ENCODE measurements around the gene SLC22A23. TPM values are rescaled to one million over a fixed set of nuclear protein-coding genes. Genes with fewer than 3 reads are reported as not detected.

The SLC22A23 gene
- total RNA-seq, 2 experiments from 2014 or later = 13.4 to 13.6 TPM

DNA sequence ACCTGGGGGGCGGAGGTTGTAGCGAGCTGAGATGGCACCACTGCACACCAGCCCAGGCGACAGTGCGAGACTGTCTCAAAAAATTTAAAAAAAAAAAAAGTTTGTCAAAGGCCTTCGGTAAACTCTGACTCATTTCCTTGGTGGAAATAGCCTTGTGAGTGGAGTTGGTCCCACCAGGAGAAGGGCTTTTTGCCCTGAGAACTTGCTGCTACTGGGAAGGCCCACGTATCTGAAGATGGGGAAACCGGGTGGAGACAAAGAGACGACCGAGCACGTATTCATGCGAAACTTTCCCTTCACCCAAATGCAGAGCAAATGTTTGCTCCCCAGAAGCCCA, 51.7 kb downstream of the SLC22A23 start:
- H3K27ac Mint-ChIP-seq = no peak overlapping the region
- TF ChIP-seq CTCF (IDR thresholded peaks at IDR 0.05) = no peak
- ATAC-seq (ENCODE audit: poor library complexity) (no peak), DNase-seq (no peak)
- no peaks in the 10 kb centered on the region for H3K4me1 ChIP-seq (ENCODE audit: insufficient read depth, low read length)
- no peak overlapping the region for H3K27ac ChIP-seq (ENCODE audit: low read depth in 1 of 2, low read length in 2 of 2)
- H3K36me3 ChIP-seq (ENCODE audit: insufficient read depth, low read length) = no peaks in the 10 kb centered on the region
- H3K27me3 Mint-ChIP-seq = no peaks in the 10 kb centered on the region
- H3K4me1 Mint-ChIP-seq (ENCODE audit: low read depth) = no peaks in the 10 kb centered on the region
- intact Hi-C loops (cut with DNase I, micrococcal nuclease) = no loop called here
- ChIA-PET CTCF (interaction anchor here (0.7 kb wide), 1 partner anchor 165 kb away, joined by 6 read pairs; no protein-coding TSS in a partner anchor), POLR2A (interaction anchor here (0.7 kb wide), 1 partner anchor 80 kb away, joined by 3 read pairs; no protein-coding TSS in a partner anchor)
- H3K36me3 Mint-ChIP-seq (ENCODE audit: low read depth) = peaks cover 19% of the 10 kb centered on the region
- no peaks in the 10 kb centered on the region for H3K9me3 ChIP-seq (ENCODE audit: control insufficient read depth in 1 of 2, insufficient read depth in 1 of 2, low read length in 2 of 2)
- H3K4me3 ChIP-seq (ENCODE audit: low read length) = no peak overlapping the region
- no peaks in the 10 kb centered on the region for H3K9me3 Mint-ChIP-seq
- H3K4me3 Mint-ChIP-seq = no peak overlapping the region
- no peaks in the 10 kb centered on the region for H3K27me3 ChIP-seq (ENCODE audit: control insufficient read depth in 1 of 2, insufficient read depth in 2 of 2, low read length in 2 of 2)

- no peak for DNase-seq
- CTCF ChIA-PET = no interaction called here
- H3K36me3 ChIP-seq (ENCODE audit: insufficient read depth, low read length) = no peaks in the 10 kb centered on the region
- Mint-ChIP-seq H3K27ac (no peak overlapping the region), H3K27me3 (no peaks in the 10 kb centered on the region), H3K4me3 (no peak overlapping the region), H3K36me3 (ENCODE audit: low read depth) (peaks cover 9% of the 10 kb centered on the region), H3K9me3 (no peaks in the 10 kb centered on the region), H3K4me1 (ENCODE audit: low read depth) (no peaks in the 10 kb centered on the region)
- H3K9me3 ChIP-seq (ENCODE audit: control insufficient read depth in 1 of 2, insufficient read depth in 1 of 2, low read length in 2 of 2) = no peaks in the 10 kb centered on the region
- intact Hi-C loops (cut with DNase I, micrococcal nuclease) = no loop called here
- H3K4me1 ChIP-seq (ENCODE audit: insufficient read depth, low read length) = no peaks in the 10 kb centered on the region
- TF ChIP-seq CTCF (IDR thresholded peaks at IDR 0.05) = no peak
- no peak overlapping the region for H3K27ac ChIP-seq (ENCODE audit: low read depth in 1 of 2, low read length in 2 of 2)
- H3K4me3 ChIP-seq (ENCODE audit: low read length) = no peak overlapping the region
- H3K27me3 ChIP-seq (ENCODE audit: control insufficient read depth in 1 of 2, insufficient read depth in 2 of 2, low read length in 2 of 2) = no peaks in the 10 kb centered on the region
- no peak for ATAC-seq (ENCODE audit: poor library complexity)
- POLR2A ChIA-PET = no interaction called here
Measured at GRCh38 chr6:3403238-3404173, 53.3 kb downstream of the SLC22A23 start.

GRCh38 chr6:3402310-3403237, 54.3 kb downstream of the SLC22A23 start:
- Mint-ChIP-seq H3K9me3 (no peaks in the 10 kb centered on the region), H3K36me3 (ENCODE audit: low read depth) (peaks cover 9% of the 10 kb centered on the region), H3K4me3 (no peak overlapping the region), H3K27me3 (no peaks in the 10 kb centered on the region), H3K4me1 (ENCODE audit: low read depth) (no peaks in the 10 kb centered on the region), H3K27ac (no peak overlapping the region)
- H3K27ac ChIP-seq (ENCODE audit: low read depth in 1 of 2, low read length in 2 of 2) = no peak overlapping the region
- no peak for DNase-seq
- TF ChIP-seq CTCF (IDR thresholded peaks at IDR 0.05) = no peak
- H3K36me3 ChIP-seq (ENCODE audit: insufficient read depth, low read length) = no peaks in the 10 kb centered on the region
- no peaks in the 10 kb centered on the region for H3K27me3 ChIP-seq (ENCODE audit: control insufficient read depth in 1 of 2, insufficient read depth in 2 of 2, low read length in 2 of 2)
- no peaks in the 10 kb centered on the region for H3K9me3 ChIP-seq (ENCODE audit: control insufficient read depth in 1 of 2, insufficient read depth in 1 of 2, low read length in 2 of 2)
- H3K4me1 ChIP-seq (ENCODE audit: insufficient read depth, low read length) = no peaks in the 10 kb centered on the region
- intact Hi-C loops (cut with DNase I, micrococcal nuclease) = no loop called here
- ATAC-seq (ENCODE audit: poor library complexity) = no peak
- no peak overlapping the region for H3K4me3 ChIP-seq (ENCODE audit: low read length)
- ChIA-PET POLR2A (no interaction called here), CTCF (interaction anchor here (1.3 kb wide), 1 partner anchor 8 kb away, joined by 3 read pairs; no protein-coding TSS in a partner anchor)
